Measurements from ENCODE around the gene KLF11.
"Not testable (repeated sequence)": the region's sequence is repeated elsewhere in the genome, so short reads cannot be mapped to it uniquely, and the experiment has no call there.

KLF11 gene

DNA sequence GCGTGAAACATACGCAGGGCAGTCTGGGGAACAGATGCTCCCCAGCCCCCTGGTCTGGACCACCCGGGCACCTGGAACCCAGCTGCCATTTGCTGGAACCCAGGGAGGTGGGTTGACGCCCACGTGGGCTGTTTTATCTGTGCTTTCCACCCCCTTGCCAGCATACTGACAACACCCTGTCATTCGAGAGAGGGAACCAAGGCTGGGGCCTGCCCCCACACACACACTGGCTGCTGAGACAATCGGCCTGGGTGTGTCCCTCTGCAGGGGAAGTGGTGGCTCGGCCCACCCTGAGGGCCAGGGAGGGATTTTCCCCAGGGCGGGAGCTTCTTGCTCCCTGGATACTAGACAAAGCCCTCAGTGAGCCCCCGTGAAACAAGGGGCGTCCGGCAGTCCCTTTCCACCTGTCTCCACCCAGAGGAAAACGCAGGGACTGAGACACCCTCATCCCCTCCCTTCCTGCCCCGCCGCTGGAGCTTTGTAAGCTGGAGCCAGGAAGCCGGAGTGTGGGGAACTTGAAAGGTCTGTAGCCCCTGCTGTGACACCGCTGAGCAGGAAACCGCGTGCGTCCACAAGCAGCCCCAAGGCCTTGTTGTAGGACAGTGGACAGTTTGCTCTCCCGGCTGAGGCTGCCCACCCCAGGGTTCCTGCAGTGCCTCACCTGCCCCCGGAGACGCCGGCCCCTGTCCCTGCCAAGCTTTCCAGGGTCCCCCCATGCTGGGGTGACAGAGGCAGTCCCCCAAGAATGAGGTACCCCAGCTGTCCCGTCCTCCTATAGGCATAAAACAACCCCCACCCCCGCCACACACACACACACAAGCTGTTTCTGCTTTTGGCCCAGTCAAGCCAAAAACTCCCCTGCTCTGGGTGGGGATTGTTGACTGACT, 14.1 kb upstream of the KLF11 start:
- H3K36me3 ChIP-seq (ENCODE audit: insufficient read depth, low read length), result no peaks in the 10 kb centered on the region
- H3K9ac ChIP-seq (ENCODE audit: low read depth, low read length), result no peak overlapping the region
- no peaks in the 10 kb centered on the region for H3K4me1 ChIP-seq (ENCODE audit: control insufficient read depth, insufficient read depth, low read length)

GRCh38 chr2:10029875-10030223, 13.5 kb upstream of the KLF11 start:
- Histone ChIP-seq H3K9me3 (replicated peaks; ENCODE audit: low read length) (no peaks in the 10 kb centered on the region), H3K27me3 (ENCODE audit: control insufficient read depth, insufficient read depth, low read length) (no peaks in the 10 kb centered on the region), H3K4me2 (ENCODE audit: low read length) (no peak overlapping the region), H3K36me3 (ENCODE audit: insufficient read depth, low read length) (no peaks in the 10 kb centered on the region), H3K4me1 (ENCODE audit: control insufficient read depth, insufficient read depth, low read length) (no peaks in the 10 kb centered on the region), H3K9ac (ENCODE audit: low read depth, low read length) (no peak overlapping the region), H3K4me3 (ENCODE audit: low read length) (no peak overlapping the region)

More for the DNA sequence above, 14.1 kb upstream of the KLF11 start:
- Histone ChIP-seq H3K4me2 (ENCODE audit: low read length) (no peak overlapping the region), H3K4me3 (ENCODE audit: low read length) (no peak overlapping the region), H3K9me3 (replicated peaks; ENCODE audit: low read length) (no peaks in the 10 kb centered on the region), H3K27me3 (ENCODE audit: control insufficient read depth, insufficient read depth, low read length) (no peaks in the 10 kb centered on the region)

DNA sequence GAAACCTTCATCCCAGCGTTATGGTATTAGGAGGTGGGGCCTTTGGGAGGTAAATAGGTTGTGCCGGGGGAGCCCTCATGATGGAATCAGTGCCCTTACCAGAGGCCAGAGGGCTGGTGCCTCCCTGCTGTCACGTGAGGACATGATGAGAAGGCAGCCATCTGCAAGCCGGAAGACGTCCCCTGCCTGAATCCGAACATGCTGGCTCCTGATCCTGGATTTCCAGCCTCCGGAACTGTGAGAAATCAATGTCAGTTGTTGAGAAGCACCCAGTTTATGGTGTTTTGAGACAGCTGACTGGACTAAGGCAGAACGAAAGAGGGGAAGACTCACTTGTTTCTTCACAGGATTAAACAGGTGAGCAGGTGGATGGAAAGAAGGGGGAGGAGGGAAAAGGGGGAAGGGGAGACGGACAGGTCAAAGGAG, 13.0 kb upstream of the KLF11 start:
- H3K4me1 ChIP-seq (ENCODE audit: control insufficient read depth, insufficient read depth, low read length), result no peaks in the 10 kb centered on the region

GRCh38 chr2:10030798-10031197, 12.6 kb upstream of the KLF11 start:
- H3K9ac ChIP-seq (ENCODE audit: low read depth, low read length); H3K4me2 ChIP-seq (ENCODE audit: low read length); H3K27me3 ChIP-seq (ENCODE audit: control insufficient read depth, insufficient read depth, low read length); H3K36me3 ChIP-seq (ENCODE audit: insufficient read depth, low read length); H3K9me3 ChIP-seq (replicated peaks; ENCODE audit: low read length); H3K4me1 ChIP-seq (ENCODE audit: control insufficient read depth, insufficient read depth, low read length); H3K4me3 ChIP-seq (ENCODE audit: low read length): not testable (repeated sequence)

More for the DNA sequence above, 13.0 kb upstream of the KLF11 start:
- Histone ChIP-seq H3K9ac (ENCODE audit: low read depth, low read length) (no peak overlapping the region), H3K27me3 (ENCODE audit: control insufficient read depth, insufficient read depth, low read length) (no peaks in the 10 kb centered on the region), H3K4me3 (ENCODE audit: low read length) (no peak overlapping the region), H3K36me3 (ENCODE audit: insufficient read depth, low read length) (no peaks in the 10 kb centered on the region), H3K9me3 (replicated peaks; ENCODE audit: low read length) (no peaks in the 10 kb centered on the region), H3K4me2 (ENCODE audit: low read length) (no peak overlapping the region)

GRCh38 chr2:10031886-10032745, 11.2 kb upstream of the KLF11 start:
- Histone ChIP-seq H3K4me2 (ENCODE audit: low read length) (no peak overlapping the region), H3K4me1 (ENCODE audit: control insufficient read depth, insufficient read depth, low read length) (peaks cover 15% of the 10 kb centered on the region), H3K9me3 (replicated peaks; ENCODE audit: low read length) (no peaks in the 10 kb centered on the region), H3K27me3 (ENCODE audit: control insufficient read depth, insufficient read depth, low read length) (no peaks in the 10 kb centered on the region), H3K36me3 (ENCODE audit: insufficient read depth, low read length) (no peaks in the 10 kb centered on the region), H3K9ac (ENCODE audit: low read depth, low read length) (no peak overlapping the region), H3K4me3 (ENCODE audit: low read length) (no peak overlapping the region)

DNA sequence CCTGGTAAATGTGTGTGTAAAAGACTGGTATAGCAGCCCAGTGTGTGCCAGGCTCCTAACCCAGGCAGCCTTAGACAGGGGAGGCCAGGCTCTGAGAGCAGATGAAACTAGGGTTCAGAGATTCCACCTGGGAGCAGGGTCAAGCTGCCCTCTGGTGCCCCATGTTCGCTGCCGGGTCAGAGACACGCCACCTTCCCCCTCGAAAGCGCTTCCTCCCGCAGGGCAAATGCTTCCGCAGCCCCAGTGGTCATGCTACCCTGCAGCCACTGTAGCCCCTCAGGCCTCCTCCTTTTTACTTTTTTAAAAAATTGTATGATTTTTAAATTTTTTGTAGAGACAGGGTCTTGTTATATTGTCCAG, 10.6 kb upstream of the KLF11 start:
- no peak overlapping the region for H3K4me3 ChIP-seq (ENCODE audit: low read length)
- H3K9ac ChIP-seq (ENCODE audit: low read depth, low read length), result no peak overlapping the region
- H3K36me3 ChIP-seq (ENCODE audit: insufficient read depth, low read length), result no peaks in the 10 kb centered on the region
- H3K9me3 ChIP-seq (replicated peaks; ENCODE audit: low read length), result no peaks in the 10 kb centered on the region
- H3K27me3 ChIP-seq (ENCODE audit: control insufficient read depth, insufficient read depth, low read length), result no peaks in the 10 kb centered on the region
- H3K4me2 ChIP-seq (ENCODE audit: low read length), result no peak overlapping the region
- peaks cover 21% of the 10 kb centered on the region for H3K4me1 ChIP-seq (ENCODE audit: control insufficient read depth, insufficient read depth, low read length)

GRCh38 chr2:10033251-10034006, 9.9 kb upstream of the KLF11 start:
- no peak overlapping the region for H3K4me3 ChIP-seq (ENCODE audit: low read length)
- no peak overlapping the region for H3K9ac ChIP-seq (ENCODE audit: low read depth, low read length)
- H3K9me3 ChIP-seq (replicated peaks; ENCODE audit: low read length), result no peaks in the 10 kb centered on the region
- H3K36me3 ChIP-seq (ENCODE audit: insufficient read depth, low read length), result no peaks in the 10 kb centered on the region
- no peaks in the 10 kb centered on the region for H3K27me3 ChIP-seq (ENCODE audit: control insufficient read depth, insufficient read depth, low read length)
- peaks cover 25% of the 10 kb centered on the region for H3K4me1 ChIP-seq (ENCODE audit: control insufficient read depth, insufficient read depth, low read length)
- H3K4me2 ChIP-seq (ENCODE audit: low read length), result no peak overlapping the region

DNA sequence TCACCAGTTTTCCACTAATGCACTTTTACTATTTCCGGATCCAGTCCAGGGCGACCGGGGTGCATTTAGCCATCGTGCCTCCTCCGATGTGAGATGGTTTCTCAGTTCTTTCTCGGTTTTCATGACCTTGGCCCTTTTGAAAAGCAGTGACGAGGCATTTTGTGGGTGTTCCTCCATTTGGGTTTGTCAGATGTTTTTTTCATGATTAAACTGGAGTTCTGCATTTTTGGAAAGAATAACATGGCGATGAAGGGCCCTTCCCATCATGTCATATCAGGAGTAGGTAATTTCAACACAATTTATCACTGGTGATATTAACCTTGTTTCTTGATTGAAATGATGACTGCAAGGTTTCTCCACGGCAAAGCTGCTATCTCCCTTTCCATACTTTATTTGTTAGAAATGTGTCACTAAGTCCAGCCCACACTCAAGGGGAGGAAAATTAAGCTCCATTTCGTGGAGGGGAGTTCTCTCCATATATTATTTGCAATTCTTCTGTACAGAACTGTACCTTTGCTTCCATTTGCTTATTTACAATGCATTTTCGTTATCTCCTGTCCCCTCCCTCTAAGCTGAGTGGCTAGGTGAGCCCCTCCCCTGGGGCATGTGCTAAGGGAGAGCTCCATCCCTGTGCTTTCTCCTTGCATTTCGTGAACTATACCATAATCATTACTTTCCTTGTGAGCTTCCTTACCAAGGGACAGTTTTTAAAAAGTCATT, 8.9 kb upstream of the KLF11 start:
- H3K4me2 ChIP-seq (ENCODE audit: low read length), result no peak overlapping the region
- H3K9me3 ChIP-seq (replicated peaks; ENCODE audit: low read length), result no peaks in the 10 kb centered on the region
- H3K27me3 ChIP-seq (ENCODE audit: control insufficient read depth, insufficient read depth, low read length), result no peaks in the 10 kb centered on the region
- H3K9ac ChIP-seq (ENCODE audit: low read depth, low read length), result no peak overlapping the region
- H3K36me3 ChIP-seq (ENCODE audit: insufficient read depth, low read length), result no peaks in the 10 kb centered on the region
- no peak overlapping the region for H3K4me3 ChIP-seq (ENCODE audit: low read length)
- peaks cover 25% of the 10 kb centered on the region for H3K4me1 ChIP-seq (ENCODE audit: control insufficient read depth, insufficient read depth, low read length)

GRCh38 chr2:10035053-10035422, 8.3 kb upstream of the KLF11 start:
- Histone ChIP-seq H3K9ac (ENCODE audit: low read depth, low read length) (no peak overlapping the region), H3K4me3 (ENCODE audit: low read length) (no peak overlapping the region), H3K27me3 (ENCODE audit: control insufficient read depth, insufficient read depth, low read length) (no peaks in the 10 kb centered on the region), H3K9me3 (replicated peaks; ENCODE audit: low read length) (no peaks in the 10 kb centered on the region), H3K4me2 (ENCODE audit: low read length) (no peak overlapping the region), H3K4me1 (ENCODE audit: control insufficient read depth, insufficient read depth, low read length) (peaks cover 25% of the 10 kb centered on the region), H3K36me3 (ENCODE audit: insufficient read depth, low read length) (no peaks in the 10 kb centered on the region)

DNA sequence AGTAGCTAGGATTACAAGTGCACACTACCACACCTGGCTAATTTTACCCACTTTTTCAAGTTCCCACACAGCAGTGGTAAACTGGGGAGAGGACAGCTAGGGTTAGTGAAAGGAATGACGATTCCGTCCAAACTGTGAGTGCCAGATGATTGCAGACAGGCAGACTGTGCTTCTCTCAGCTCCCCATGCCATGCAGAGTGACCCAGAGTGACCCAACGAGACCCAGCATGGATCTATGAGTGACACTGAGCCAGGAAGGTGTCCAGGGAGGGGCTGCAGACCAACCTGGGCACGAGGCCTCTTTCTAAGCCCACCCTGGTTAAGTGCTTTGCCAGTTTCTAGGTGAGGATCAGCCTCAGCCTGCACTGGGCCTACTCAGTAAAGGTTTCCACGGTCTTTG, 7.7 kb upstream of the KLF11 start:
- H3K4me3 ChIP-seq (ENCODE audit: low read length), result no peak overlapping the region
- H3K27me3 ChIP-seq (ENCODE audit: control insufficient read depth, insufficient read depth, low read length), result peaks cover 2% of the 10 kb centered on the region
- H3K4me1 ChIP-seq (ENCODE audit: control insufficient read depth, insufficient read depth, low read length), result peaks cover 28% of the 10 kb centered on the region
- no peaks in the 10 kb centered on the region for H3K36me3 ChIP-seq (ENCODE audit: insufficient read depth, low read length)
- peak overlapping the region; percentile 50 for H3K4me2 ChIP-seq (ENCODE audit: low read length)
- H3K9me3 ChIP-seq (replicated peaks; ENCODE audit: low read length), result no peaks in the 10 kb centered on the region
- no peak overlapping the region for H3K9ac ChIP-seq (ENCODE audit: low read depth, low read length)

Measured in skeletal muscle satellite cell (primary cell).